ENCODE measurements around the gene GPR3.
"Not testable (repeated sequence)": the region's sequence is repeated elsewhere in the genome, so short reads cannot be mapped to it uniquely, and the experiment has no call there.

GPR3 gene

DNA sequence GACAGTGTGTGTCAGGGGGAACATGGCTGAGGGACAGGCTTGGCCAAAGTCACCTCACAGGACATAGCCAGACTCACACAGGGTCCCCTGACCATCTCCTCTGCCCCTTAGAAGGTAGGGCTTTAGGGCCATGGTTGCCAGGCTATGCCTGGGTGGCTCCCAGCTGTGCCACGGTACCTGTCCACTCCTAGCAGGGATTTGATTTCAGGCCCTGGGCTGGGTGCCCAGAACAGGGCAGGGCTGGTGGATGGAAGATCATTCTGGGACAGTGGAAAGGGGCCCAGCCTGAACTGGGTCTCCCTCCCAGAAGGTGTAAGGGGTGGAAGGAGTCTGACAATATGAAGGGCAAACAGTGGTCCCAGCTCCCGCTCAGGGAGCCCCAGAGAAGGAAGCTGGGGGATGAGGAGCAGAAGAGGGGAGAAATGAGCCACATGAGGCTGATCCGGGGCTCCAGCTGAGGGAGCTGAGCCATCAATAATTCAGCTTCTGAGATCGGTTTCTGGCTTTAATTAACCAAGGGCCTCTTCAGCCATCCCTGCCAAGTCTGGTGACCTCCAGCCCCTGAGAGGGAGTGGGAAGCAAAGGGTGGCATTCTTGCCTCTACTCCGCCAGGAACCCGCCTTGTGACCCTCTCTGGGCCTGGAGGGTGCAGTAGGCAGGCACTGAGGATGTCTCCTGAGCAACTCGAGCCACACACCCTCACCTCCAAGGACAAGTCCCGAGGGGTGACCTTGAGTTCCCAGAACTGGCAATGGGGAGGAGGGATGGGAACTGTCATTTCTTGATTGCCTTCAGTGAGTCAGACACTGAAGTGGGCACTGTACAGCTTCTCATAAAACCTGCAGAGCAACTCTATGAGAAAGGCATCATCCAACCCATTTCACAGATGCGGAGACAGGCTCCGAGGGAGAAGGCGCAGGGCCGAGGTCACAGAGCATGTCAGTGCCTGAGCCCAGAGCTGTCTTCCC is 11.4 kb upstream of the GPR3 start:
- DNase-seq, result no peak

DNA sequence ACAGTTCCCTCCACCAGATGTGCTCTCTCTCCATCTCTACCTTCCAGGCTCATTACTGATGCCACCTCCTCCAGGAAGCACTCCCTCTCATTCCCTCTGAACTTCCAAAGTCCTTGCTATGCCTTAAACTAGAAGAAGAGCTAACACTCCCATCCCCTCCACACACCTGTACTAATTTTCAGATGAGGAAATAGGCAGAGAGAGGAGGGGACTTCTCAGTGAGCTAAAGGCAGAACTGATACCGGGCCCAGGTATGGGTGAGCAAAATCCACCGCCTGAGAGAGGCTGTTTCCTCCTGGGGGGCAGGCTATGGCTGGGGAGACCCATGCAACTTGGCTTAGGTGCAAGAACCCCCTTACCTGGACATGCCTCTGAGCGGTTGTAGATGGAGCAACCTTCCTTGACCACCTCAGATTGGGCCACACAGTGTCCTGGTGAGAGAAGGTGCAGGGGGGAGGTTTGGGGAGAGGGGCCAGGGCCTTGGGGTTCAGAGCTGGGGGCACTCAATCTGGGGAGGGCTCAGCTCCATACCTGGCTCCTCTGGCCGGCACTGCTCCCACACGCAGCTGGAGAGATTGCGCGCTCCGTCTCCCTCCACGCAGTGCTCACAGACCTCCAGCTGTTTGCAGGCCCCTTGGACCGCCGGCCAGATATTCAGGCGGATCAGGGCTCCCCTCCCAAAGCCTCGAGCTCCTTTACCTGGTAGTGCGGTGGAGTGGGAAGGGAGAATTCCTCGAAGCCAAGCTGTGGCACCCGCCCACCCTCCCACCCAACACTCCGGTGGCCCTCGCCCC is 10.3 kb upstream of the GPR3 start:
- no peak for DNase-seq

DNA sequence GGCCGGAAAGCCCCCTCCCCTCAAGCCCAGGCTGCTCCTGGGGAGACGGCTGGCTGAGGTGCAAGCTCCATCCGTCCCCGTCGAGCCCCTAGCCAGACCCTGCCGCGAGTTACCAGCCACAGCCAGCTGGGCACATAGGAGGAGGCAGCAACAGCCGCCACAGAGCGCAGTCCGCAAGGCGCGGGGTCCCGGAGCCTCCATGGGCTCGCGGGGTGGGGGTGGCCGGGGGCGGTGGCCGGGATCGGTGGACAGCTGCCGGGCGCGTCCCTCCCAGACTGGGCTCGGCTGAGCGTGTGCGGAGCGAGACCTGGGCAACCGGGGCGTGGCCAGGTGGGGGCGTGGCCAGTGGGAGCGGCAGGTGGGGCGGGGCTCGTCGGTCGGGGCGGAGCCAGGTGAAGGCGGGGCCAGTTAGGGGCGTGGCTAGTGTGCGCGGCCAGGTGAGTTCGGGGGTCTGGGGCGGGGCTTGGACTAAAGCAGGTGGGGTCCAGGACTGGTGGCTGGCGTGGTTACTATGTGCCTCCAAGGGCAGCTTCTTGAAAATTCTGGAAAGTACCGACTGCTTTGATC is 9.3 kb upstream of the GPR3 start, which contains the start of gene CD164L2:
Gene CD164L2, minus strand, starts transcription at position 295 of the 567 bp plus-strand sequence. Its CDS starts 94 bp downstream, at position 201.
- no peak for DNase-seq

DNA sequence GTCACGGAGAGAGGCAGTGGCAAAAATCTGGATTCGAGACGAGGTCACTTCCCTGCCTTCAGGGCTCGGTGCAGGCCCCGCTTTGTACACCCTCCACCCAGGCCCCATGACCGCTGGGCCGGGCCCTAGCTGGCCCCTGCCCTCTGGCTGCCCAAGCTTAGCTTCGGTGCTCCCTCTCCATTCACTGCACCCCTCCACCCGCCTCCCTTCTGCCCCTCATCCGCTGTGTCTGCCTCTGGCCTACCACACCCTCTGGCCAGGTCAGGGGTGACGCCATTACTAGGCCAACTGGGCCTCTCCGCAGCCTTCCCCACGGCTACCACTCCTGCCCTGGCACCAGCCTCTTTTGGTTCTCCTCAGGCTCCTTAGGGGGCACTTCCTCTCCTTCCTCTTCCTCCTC is 8.8 kb upstream of the GPR3 start:
- no peak for DNase-seq

DNA sequence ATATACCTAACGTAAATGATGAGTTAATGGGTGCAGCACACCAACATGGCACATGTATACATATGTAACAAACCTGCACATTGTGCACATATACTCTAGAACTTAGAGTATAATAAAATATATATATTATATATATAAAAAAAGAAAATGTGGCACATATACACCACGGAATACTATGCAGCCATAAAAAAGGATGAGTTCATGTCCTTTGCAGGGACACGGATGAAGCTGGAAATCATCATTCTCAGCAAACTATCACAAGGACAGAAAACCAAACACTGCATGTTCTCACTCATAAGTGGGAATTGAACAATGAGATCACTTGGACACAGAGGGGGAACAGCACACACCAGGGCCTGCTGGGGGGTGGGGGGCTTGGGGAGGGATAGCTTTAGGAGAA is 7.6 kb upstream of the GPR3 start:
- not testable (repeated sequence) for DNase-seq

DNA sequence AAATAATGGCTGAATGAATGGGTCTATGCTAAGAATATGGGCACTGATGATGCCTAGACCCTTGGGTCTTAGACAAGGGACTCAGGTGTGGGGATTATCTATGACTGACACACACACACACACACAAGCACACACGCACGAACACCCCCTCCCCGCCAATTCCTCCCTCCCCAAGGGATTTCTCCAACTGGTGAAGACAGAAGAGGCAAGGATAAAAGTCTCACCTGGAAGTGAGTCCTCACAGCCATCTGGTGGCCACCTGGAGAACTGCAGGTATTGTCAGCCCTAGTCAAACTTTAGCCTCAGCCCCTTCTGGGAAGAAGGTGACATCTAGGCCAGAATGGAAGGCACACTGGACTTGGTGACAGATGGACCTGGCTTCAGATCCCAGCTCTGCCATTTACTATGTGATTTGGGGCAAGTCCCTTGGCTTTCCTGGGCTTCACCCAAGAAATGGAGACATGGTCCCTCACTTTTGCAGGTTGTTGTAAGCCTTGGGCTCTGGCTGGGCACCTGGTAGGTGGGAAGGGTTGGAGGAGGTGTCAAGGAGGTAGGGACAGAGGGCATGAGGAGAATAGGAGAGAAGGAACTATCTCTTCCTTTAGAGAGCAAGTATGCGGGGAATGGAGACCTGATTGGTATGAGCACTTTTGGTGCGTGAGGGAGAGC is 4.0 kb upstream of the GPR3 start:
- DNase-seq, result peak; percentile 6

DNA sequence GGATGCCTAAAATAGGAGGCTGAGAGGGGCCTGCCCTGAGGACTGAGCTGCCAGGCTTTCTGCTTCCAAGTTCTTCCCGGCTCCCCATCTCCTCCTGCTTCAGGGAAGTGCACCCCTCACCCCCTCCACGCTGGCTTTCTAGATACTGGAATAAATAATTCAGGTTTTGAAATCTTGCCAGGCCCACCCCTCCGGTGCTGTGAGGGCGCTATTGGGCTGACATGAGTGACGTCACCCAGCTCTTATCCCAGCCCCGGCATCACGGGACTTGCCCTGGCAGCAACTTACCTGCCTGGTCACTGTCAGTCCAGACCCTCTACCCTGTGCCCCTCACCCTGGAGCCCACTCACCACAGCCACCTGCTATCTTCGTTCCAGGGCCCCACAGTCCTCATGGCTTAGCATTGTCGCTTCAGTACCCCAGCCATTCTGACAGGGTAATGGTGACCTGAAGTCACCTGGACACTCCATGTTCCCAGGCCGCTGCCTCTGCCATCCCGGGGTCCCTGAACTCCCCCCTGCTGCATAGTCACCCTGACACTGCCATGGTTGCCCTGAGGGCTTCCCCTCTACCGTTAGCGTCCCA is 819 bp upstream of the GPR3 start:
- DNase-seq, result peak; percentile 42

DNA sequence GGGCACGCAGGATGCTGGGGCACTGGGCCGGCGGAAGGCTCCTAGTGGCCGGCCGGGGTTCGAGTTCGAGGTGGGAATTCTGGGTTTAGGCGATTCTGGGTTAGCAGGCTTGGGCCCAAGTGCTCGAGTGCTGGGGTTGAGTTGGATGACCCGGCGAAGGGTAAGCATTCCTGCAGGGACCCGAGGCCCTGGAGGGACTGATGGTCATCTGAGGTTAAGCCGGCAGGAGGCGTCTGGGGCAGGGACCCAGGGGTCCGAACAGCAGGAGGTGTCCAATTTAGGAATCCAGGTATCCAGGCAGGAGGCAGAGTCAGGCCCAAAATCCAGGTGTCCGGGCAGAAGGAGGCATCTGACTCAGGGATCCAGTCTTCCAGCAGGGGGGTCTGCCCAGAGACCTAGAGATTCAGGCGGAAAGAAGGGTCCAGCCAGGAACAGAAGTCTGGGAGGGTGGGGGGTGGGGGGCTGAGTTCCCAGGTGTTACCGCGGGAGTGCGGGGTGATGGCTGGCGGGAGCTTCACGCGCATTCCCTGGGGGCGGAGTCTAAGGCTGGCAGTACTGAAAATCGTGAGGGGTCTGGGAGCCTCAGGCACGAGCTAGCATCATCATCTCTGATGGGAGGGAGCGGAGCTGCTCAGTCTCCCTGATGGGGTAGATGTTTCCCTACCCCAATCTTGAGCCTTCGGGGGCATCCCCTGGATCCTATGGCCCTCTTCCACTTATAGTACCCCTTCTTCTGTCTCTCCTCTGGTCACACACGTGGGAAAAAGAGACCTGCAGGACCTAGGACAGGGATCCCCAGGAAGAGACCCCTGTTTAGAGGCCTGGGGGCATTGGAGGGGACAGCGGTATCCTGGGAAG is 585 bp downstream of the GPR3 start:
- DNase-seq, result no peak

DNA sequence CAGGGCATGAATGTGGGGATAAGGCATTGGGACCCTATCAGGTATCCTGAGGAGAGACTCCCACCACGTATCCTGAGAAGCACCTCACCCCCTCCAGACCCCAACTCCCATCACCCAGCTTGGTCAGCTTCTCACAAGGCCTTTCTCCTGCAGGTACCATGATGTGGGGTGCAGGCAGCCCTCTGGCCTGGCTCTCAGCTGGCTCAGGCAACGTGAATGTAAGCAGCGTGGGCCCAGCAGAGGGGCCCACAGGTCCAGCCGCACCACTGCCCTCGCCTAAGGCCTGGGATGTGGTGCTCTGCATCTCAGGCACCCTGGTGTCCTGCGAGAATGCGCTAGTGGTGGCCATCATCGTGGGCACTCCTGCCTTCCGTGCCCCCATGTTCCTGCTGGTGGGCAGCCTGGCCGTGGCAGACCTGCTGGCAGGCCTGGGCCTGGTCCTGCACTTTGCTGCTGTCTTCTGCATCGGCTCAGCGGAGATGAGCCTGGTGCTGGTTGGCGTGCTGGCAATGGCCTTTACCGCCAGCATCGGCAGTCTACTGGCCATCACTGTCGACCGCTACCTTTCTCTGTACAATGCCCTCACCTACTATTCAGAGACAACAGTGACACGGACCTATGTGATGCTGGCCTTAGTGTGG is 1.3 kb downstream of the GPR3 start:
- DNase-seq, result no peak

DNA sequence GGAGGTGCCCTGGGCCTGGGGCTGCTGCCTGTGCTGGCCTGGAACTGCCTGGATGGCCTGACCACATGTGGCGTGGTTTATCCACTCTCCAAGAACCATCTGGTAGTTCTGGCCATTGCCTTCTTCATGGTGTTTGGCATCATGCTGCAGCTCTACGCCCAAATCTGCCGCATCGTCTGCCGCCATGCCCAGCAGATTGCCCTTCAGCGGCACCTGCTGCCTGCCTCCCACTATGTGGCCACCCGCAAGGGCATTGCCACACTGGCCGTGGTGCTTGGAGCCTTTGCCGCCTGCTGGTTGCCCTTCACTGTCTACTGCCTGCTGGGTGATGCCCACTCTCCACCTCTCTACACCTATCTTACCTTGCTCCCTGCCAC is 1.8 kb downstream of the GPR3 start:
- no peak for DNase-seq

DNA sequence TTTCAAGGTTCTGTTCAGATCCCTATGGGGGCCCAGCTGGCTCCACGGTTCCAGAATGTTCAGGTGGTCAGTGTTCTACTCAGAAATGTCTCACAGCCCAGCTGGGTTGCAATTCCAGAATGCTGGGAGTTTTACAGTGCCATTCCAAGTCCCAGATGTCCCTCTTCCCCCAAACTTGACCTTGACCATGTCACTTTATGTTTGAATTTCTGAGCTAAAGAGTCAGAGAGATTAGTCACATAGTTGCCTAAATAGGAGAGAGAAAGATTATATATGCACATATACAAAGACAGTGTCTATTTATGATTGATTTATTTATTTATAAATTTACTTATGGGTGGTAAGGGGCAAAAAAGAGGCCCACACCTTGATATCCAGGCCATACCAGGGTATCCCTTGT is 2.5 kb downstream of the GPR3 start:
- no peak for DNase-seq

DNA sequence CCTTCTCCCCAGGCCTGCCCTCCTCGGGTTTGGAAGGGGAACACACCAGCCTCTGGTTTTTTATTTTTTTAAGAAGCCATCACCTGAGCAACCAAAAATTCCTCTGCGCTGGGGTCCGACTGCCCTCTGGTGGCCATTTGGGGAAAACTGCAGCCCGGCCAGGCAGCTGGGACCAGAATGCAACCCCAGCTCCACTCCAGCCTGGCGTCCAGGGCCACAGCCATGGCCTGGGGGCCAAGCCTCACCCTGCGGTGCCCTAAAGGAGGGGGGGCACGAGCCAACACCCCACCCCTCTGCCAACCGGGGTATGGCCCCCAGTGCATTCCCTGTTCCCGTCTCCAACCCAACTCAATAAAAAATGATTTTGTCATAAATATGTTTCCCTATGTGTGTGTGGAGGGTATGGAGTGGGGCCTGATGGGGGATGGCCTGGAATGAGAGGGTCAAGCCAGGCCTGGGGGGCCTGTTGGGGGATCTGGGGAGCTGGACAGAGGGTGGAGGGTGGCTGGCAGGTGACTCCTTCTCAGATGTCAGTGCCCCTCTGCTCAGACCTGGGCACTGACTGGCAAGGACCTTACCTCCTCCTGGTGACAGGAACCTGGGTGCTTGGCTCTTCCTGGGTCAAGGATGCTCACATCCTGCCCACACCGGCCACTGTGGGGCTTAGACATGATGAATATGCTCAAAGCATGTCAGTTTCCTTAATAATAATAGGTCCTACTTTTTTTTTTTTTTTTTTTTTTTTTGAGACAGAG is 3.2 kb downstream of the GPR3 start:
- DNase-seq, result no peak

DNA sequence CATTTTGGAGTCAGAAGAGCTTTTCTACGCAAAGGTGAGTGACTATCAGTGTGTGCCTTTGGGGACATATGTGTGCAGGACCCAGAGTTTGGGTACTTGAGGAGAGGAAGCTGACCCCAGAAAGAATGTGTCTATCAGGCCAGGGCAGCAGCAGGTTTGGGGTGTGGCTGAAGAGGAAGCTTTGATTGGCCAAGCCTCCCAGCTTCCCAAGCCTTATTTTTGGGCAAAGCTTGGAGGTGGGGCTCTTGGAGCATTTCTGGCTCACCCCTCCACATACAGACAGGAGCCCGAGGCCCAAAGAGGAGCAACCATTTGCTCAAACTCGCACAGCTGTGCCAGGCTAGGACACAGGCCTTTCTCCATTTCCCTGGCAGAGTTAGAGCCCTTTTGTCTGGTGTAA is 4.7 kb downstream of the GPR3 start:
- DNase-seq, result no peak

DNA sequence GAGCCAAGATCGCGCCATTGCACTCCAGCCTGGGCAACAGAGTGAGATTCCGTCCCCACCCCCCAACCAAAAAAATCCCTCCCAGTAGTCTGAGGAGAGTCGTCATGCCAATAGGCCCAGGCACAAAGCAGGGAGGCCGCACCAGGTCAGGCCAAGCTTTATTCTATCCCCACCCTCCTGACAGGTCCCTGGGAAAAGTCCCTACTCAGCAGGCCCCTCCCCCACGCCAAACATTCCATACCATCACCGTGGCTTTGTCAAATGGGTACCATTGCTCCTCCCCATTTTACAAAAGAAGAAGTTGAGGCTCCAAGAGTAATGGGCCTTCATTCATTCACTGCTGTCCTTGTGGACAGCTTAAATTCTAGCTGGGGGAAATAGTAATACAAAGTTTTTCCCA is 5.3 kb downstream of the GPR3 start:
- DNase-seq, result no peak

DNA sequence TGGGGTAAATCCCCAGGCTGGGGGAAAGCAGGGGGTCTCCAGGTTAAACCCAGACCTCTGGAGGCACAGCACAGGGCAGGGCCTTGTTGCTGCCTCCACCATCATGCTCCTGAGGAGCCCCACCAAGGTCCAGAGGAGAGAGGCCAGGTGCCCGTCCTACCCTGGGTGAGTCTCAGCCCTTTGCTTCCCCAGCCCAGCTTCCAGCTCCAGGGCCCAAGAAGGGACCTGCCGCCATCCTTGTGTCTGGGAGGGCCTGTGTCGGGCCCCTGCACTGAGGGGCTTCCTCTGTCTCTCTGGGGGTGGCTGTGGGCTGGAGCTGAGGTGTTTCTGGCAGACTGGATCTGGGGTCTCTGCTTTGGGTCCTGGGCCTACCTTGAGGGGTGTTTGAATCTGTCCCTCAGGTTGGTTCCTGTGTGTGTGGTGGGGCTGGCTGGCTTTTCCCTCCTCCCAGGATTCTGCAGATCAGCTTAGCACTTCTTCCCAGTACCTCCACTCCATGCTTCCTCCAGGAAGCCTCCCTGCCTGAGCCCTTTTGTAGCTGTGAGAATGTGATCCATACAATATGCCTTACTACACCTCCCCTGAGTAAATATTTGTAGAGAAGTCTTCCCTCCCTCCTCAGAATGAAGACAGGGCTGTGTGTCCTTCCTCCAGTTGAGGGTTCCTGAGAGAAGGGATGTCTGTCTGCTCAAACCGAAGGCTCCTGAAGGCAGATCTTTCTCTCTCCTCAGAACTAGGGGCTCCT is 6.2 kb downstream of the GPR3 start:
- DNase-seq, result no peak

DNA sequence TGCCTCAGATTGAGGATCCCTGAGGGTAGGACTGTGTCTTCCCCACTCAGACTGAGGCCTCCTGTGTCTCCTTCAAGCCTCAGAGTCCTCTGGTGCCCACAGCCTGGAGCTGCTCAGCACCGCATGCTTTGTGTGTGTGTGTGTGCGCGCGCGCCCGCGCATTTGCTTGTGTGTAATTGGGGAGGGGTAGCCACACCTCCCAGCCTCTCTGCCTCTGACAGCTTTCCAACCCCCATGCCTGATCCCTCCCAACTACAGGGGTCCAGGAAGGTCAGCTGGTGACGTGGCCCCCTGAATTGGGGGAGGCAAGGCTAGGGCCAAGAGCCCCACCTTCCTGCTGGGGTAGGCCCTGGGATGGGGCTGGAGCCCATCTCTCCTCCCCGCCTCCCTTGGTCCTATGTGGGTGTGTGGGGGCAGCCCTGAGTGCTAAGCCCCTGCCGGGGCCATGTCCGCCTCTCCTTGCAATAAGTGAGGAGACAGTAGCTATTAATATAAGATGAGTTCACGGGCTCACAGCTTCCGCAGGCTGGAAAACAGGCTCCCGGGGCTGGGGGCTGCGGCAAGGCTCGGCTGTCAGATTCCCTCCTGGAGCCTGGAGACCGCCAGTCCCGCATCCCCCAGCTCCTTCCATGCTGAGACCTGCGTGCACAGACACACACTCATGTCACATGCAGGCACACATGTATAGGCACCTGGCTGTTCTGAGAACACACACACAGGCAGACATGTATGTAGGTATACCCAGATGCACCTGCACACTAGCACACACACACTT is 7.0 kb downstream of the GPR3 start:
- DNase-seq, result no peak

DNA sequence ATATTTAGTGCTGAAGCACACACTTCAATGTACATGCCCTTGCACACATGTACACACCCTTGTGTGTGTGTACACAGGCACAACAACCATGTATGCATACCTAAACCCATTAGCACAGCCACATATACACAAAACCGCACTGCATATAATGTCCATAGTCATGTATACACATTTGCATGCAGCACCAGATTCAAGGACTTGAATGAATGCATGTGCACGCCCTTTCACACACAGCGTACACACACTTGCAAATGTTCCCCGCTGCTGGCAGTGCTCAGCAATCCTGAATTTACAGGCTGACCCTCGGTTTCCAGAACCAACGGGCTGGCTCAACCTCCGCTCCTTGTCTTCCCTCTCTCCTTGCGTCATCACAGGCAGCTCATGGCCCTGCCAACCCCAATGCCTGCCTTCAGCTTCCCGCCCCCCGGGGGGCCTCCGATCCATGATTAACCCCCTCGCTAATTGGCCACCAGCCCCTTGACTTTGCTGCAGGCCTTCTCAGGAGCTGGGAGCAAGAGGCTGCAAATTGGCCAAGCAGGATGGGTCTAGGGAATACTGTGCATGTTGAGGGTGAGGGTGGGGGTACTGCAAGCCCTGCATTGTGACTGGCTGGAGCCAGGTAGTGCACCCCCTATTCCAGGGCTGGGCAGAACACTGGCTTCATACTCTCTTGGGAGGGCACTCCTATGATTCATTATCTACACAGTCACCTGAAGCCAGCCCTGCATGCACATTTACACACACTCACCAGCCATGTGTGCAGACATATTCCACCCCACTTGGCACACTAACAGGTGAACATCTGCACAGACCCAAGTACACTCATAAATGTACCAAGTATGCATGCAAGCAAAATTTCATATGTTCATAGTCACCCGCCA is 7.9 kb downstream of the GPR3 start:
- no peak for DNase-seq

DNA sequence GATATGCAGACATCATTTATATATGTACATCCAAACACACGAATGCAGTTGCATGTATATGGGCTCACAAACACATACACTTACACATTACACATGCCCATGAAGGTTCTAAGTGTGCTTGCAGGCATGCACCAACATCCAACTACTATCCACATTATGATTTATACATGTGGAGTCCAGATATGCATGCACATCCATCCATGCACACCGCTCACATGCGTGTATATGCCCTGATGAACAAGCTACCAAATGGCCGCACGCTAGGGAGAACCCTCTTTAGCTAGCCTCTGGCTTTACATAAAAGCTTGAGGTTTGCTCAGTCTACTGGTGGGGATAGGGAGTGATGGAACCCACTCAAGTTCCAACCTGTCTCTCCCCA is 8.5 kb downstream of the GPR3 start:
- no peak for DNase-seq
